Measurements from ENCODE around the gene GLRA3. TPM values are rescaled to one million over a fixed set of nuclear protein-coding genes. Genes with fewer than 3 reads are reported as not detected.

GLRA3 gene
- total RNA-seq, 1 donor from 2014 or later: not detected

- Histone ChIP-seq H3K27me3 (no peaks in the 10 kb centered on the region), H3K4me1 (no peaks in the 10 kb centered on the region), H3K36me3 (no peaks in the 10 kb centered on the region), H3K27ac (no peak overlapping the region), H3K4me3 (no peak overlapping the region), H3K9me3 (no peaks in the 10 kb centered on the region)
- no peak for DNase-seq (ENCODE audit: low spot score in 2 of 2)
- intact Hi-C loops (cut with DNase I): no loop called here
- no peak for TF ChIP-seq CTCF (IDR thresholded peaks at IDR 0.05)
Observed at GRCh38 chr4:174626342-174627008, 202.6 kb downstream of the GLRA3 start.

DNA sequence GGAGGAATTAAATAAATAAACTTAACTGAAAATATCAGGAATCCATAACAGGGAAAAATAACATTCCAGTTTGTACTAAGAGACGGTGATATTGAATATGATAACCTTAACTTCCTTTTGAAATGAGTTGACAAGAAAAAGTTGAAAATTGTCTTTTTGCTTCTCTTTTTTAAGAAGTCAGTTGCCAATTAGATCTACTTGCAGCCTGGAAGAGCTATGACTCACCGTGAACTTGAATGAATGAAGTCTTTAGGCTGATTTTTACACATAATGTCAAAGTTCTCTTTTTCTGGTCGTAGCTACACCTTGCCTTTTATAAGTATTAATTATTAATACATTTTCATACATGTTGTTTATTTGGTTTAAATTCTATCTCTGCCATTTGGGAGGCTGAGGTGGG, 212.4 kb downstream of the GLRA3 start:
- H3K4me1 ChIP-seq: no peaks in the 10 kb centered on the region
- H3K27ac ChIP-seq: no peak overlapping the region
- no peaks in the 10 kb centered on the region for H3K9me3 ChIP-seq
- H3K27me3 ChIP-seq: no peaks in the 10 kb centered on the region
- no peak for DNase-seq (ENCODE audit: low spot score in 2 of 2)
- H3K36me3 ChIP-seq: no peaks in the 10 kb centered on the region
- H3K4me3 ChIP-seq: no peak overlapping the region
- intact Hi-C loops (cut with DNase I): no loop called here
- TF ChIP-seq CTCF (IDR thresholded peaks at IDR 0.05): no peak

- TF ChIP-seq CTCF (IDR thresholded peaks at IDR 0.05): no peak
- Histone ChIP-seq H3K36me3 (no peaks in the 10 kb centered on the region), H3K27me3 (no peaks in the 10 kb centered on the region), H3K4me3 (no peak overlapping the region), H3K4me1 (no peaks in the 10 kb centered on the region), H3K9me3 (no peaks in the 10 kb centered on the region), H3K27ac (no peak overlapping the region)
- DNase-seq (ENCODE audit: low spot score in 2 of 2): no peak
- intact Hi-C loops (cut with DNase I): no loop called here
Observed at GRCh38 chr4:174613979-174614378, 215.1 kb downstream of the GLRA3 start.

DNA sequence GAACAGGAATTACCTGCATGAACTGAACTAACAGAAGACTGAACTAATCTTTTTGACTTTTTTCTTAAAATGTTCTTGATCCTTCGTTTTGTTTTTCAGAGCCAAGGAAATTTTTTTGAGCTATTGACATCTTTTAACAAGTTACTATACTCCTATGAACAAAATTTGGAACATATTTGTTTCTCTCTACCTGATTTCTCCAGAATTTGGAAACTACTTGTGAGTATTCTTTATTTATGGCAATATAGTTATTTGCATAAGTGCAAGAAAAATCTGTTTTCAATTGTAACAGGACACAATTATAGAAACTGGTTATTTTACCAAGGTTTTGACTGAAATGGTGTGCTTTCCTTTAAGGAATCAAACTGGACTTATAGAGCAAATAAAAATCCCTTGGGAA, 217.3 kb downstream of the GLRA3 start:
- intact Hi-C loops (cut with DNase I): no loop called here
- Histone ChIP-seq H3K27ac (no peak overlapping the region), H3K9me3 (no peaks in the 10 kb centered on the region), H3K27me3 (no peaks in the 10 kb centered on the region), H3K4me1 (no peaks in the 10 kb centered on the region), H3K36me3 (no peaks in the 10 kb centered on the region), H3K4me3 (no peak overlapping the region)
- TF ChIP-seq CTCF (IDR thresholded peaks at IDR 0.05): no peak
- no peak for DNase-seq (ENCODE audit: low spot score in 2 of 2)

DNA sequence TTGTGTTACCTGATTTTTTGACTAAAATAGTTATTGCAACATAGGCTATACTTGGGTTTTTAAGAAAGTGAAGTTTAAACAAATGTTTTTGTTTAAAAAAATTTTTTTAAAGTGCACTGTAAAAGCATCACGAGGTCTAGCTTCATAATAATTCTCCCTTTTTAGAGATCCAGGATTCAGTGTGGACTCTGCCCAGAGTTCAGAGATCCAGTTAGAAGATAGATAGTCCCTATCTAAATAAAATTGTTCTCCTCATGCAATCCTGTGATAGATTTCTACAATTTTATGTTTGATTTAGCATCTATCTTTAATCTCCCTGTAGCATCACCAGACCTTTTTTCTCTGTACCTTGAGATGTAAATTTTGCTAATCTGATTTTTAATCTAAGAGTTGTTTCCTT, 221.3 kb downstream of the GLRA3 start:
- intact Hi-C loops (cut with DNase I): no loop called here
- no peaks in the 10 kb centered on the region for H3K27me3 ChIP-seq
- TF ChIP-seq CTCF (IDR thresholded peaks at IDR 0.05): no peak
- no peak for DNase-seq (ENCODE audit: low spot score in 2 of 2)
- no peak overlapping the region for H3K4me3 ChIP-seq
- no peaks in the 10 kb centered on the region for H3K4me1 ChIP-seq
- H3K9me3 ChIP-seq: no peaks in the 10 kb centered on the region
- H3K27ac ChIP-seq: no peak overlapping the region
- H3K36me3 ChIP-seq: no peaks in the 10 kb centered on the region

GRCh38 chr4:174604198-174604597, 224.8 kb downstream of the GLRA3 start:
- no peaks in the 10 kb centered on the region for H3K4me1 ChIP-seq
- DNase-seq (ENCODE audit: low spot score in 2 of 2): no peak
- H3K4me3 ChIP-seq: no peak overlapping the region
- H3K27me3 ChIP-seq: no peaks in the 10 kb centered on the region
- no peaks in the 10 kb centered on the region for H3K36me3 ChIP-seq
- H3K9me3 ChIP-seq: no peaks in the 10 kb centered on the region
- no peak for TF ChIP-seq CTCF (IDR thresholded peaks at IDR 0.05)
- intact Hi-C loops (cut with DNase I): no loop called here
- H3K27ac ChIP-seq: no peak overlapping the region
